Caki2 (cell line): ENCODE results near the gene KIF26B. TPM values are rescaled to one million over a fixed set of nuclear protein-coding genes. Genes with fewer than 3 reads are reported as not detected.

Source experiments
- DNase-seq: peaks from one replicate; pipeline ENCODE4 v3.0.0-alpha.2; 2015; ENCODE audit warnings: low read depth
- in situ Hi-C: cut with HindIII; loops from 2 replicates; pipeline ENCODE4 v1.10.0; 2016; ENCODE audit warnings: low sequenced_read_pairs, low pct_unique_long_range_greater_than_20kb, mixed read lengths
- total RNA-seq: library from RNA; depleted of rRNA; stranded (reverse); fragments of >200 nt; shearing (Covaris generic); gene quantifications from 2 replicates; pipeline ENCODE4 v1.2.3, GENCODE V29; 2014; ENCODE audit warnings: low replicate concordance

Gene KIF26B
- total RNA-seq, 1 experiment from 2014 or later: 1.1 TPM

DNA sequence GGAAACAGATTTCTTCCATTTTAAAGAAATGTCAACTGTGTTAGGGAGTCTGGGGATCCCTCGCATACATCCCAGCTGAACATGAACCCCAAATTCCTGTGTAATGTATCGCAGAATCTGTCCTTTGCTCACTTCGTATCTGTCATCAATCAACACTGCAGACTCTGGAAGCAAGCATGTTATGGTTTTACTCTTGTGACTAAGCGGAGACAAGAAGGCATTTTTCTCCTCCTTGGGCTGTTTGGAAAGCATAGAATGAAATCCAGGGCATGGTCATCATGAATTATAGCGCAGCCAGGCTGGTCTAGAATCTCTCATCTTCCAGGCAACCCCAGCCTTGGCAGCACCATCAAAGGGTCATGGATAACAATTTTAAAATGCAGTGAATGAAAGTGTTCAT is 290.2 kb downstream of the KIF26B start:
- in situ Hi-C loops: no loop called here
- no peak for DNase-seq

DNA sequence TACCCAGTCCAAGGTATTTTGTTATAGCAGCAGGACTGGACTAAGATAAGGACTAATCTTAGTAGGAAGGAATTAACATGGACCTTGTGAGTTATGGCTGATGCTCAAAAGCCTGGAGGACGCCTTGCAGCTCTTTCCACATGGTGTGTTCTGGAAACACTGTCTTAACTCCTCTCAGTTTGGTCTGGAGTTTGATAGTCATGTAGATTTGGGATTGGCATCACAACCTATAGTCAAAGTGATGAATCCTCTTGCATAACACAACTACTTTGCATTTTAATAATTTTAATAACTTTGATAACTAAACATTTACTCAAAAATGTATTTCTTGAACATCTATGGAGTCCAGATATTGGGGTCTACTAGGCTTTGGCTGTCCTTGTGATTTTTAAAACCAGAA is 293.7 kb downstream of the KIF26B start:
- in situ Hi-C loops: no loop called here
- DNase-seq: no peak

GRCh38 chr1:245448975-245449431 is 294.2 kb downstream of the KIF26B start:
- DNase-seq: no peak
- in situ Hi-C loops: no loop called here

DNA sequence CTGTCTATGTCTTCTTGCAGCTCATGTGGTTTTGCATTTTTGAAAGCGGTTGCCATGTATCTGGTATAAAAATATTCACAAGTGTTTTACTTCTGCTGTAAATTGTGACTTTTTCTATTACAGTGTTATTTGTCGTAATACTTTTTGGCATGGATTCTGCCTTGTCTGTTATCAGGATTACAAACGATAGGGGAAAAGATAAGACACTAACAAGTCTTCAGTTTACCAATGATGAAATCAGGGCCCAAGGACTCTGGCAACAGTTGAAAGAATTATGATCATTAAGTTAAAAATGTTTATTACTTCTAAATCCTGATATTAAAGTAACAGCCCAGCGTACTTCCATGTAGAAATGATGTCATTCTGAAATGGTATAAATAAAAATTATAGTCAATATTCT is 298.8 kb downstream of the KIF26B start:
- in situ Hi-C loops: no loop called here
- DNase-seq: no peak

- DNase-seq: no peak
- in situ Hi-C loops: no loop called here
Observed at GRCh38 chr1:245454051-245454450, 299.3 kb downstream of the KIF26B start.

DNA sequence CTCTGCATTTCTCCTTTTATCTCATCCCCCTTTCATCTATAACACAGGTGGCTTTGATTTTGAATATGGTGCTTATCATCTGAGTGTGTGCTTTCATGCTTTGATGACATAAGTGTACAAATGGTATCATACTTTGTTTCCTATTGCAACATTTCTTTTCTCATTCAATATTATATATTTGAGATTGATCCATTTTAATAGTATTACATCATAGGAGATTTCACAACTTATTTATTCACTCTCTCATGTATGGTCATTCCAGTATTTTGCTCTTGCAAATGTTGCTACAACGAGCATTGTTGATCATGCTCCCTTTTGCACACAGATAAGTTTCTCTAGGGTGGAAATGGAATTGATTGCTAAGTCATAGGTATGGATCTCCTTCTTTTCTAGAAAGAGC is 302.8 kb downstream of the KIF26B start:
- in situ Hi-C loops: no loop called here
- DNase-seq: no peak

DNA sequence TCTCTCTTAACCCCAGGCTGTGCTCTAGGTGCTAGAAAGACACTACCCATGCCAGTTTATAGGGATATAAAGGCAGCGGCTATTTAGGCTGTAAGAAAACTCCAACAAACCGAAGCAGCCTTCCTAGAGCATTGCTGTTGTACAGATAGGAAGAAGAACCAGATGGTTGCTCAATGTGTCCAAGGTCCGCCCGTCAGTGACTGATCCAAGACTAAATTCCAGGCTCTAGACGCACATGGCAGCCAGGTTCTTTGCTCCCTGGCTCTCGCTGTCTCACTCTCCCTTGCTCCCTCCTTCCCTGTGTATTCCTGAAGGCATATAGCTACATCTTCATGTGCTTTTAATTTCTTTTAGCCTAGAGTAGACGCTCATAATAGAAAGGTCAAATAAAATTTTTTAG is 303.4 kb downstream of the KIF26B start:
- no peak for DNase-seq
- in situ Hi-C loops: no loop called here

GRCh38 chr1:245458761-245459174 is 304.0 kb downstream of the KIF26B start:
- no peak for DNase-seq
- in situ Hi-C loops: no loop called here

- in situ Hi-C loops: no loop called here
- no peak for DNase-seq
Observed at GRCh38 chr1:245459621-245460020, 304.8 kb downstream of the KIF26B start.

DNA sequence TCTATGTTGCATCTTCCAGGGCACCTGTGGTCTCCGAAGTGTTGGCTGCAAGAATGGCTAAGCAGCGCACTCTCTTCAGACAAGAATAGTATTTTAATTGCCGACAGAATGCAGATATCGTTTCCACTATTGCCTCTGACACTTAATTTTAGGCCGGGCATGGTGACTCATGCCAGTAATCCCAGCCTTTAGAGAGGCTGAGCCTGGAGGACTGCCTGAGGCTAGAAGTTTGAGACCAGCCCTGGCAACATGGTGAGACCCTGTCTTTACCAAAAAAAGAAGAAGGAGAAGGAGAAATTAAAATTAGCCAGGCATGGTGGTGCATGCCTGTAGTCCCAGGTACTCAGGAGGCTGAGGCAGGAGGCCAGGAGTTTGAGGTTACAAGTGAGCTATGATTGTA is 306.9 kb downstream of the KIF26B start:
- in situ Hi-C loops: no loop called here

GRCh38 chr1:245462161-245462560 is 307.4 kb downstream of the KIF26B start:
- in situ Hi-C loops: no loop called here
- no peak for DNase-seq

More for the DNA sequence above, 306.9 kb downstream of the KIF26B start:
- DNase-seq: no peak

DNA sequence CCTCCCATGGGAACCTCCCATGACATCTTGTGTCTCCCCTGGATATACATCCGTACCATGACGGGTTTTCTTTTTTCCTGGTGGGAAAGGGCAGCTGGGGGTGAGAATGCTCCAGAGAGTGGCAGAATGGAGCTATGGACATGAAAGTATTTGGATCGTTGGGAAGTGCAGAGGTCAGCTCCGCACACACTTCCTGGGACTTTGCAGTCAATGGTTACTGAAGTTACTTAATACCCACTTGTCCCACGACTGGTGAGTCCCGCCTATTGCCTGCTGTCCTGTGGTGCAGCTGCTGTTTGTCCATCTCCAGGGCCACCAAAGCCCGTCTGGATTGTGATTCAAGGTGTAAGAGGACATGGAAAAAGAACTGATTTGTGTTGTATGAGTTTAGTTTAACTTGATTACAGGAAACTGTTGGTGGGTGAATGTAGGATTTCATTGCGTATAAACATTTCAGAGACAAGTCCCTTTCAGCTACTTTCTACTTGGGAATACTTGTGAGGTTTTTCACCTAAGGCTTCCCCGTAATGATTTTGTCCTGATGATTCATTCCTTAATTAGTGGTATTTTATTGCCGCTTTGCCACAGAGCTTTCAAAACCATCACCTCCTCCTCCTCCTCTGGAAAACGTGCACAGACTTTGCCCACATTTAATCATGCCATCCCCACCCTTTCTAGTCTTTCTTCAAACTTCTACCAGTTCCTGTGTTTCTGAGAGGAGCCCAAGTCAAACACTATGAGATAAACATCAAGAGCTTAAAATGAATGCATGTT is 308.8 kb downstream of the KIF26B start:
- DNase-seq: no peak
- in situ Hi-C loops: no loop called here

- no peak for DNase-seq
- in situ Hi-C loops: no loop called here
Observed at GRCh38 chr1:245464290-245464689, 309.5 kb downstream of the KIF26B start.

DNA sequence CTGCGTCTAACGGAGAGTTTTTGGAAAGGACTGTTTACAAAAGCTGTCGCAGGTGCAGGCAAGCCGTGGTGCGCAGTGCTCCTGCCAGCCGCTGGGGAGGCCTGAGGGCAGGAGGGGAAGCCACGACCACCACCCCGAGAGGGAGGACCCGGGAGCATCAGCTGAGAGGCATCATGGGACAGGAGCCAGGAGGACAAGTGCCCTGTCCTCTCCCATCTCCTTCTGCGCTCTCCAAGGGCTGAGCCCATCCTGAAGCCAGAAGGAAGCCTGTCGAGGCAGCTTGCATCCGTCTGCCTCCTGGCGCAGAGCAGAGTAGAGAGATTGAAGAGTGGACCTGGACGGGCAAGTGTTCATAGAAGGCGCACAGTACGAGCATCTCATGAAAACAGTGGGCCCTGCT is 310.9 kb downstream of the KIF26B start:
- in situ Hi-C loops: no loop called here
- DNase-seq: no peak

- in situ Hi-C loops: no loop called here
- DNase-seq: no peak
Observed at GRCh38 chr1:245466261-245466660, 311.5 kb downstream of the KIF26B start.

- in situ Hi-C loops: no loop called here
Observed at GRCh38 chr1:245467804-245468203, 313.0 kb downstream of the KIF26B start.

GRCh38 chr1:245469006-245469405 is 314.2 kb downstream of the KIF26B start:
- in situ Hi-C loops: no loop called here
- no peak for DNase-seq

More at GRCh38 chr1:245467804-245468203, 313.0 kb downstream of the KIF26B start:
- DNase-seq: no peak

DNA sequence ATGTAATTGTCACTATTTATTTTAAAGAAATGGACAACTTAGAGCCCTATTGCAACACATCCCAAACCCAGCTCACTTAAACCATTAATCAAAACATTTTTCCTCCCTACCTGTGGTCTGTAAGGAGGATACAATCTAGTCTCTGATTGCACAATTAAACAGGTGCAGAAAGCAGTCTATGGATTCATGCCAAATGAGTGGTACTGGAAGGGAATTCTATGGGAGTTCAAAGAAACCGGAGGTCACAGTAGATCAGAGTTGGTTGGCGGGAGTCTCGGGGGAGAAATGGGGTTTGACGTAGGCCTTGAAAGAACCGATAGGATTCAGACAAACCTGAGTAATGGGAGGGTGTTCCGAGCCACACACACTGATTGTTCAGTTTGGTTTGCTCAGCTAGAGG is 314.9 kb downstream of the KIF26B start:
- DNase-seq: no peak
- in situ Hi-C loops: no loop called here

DNA sequence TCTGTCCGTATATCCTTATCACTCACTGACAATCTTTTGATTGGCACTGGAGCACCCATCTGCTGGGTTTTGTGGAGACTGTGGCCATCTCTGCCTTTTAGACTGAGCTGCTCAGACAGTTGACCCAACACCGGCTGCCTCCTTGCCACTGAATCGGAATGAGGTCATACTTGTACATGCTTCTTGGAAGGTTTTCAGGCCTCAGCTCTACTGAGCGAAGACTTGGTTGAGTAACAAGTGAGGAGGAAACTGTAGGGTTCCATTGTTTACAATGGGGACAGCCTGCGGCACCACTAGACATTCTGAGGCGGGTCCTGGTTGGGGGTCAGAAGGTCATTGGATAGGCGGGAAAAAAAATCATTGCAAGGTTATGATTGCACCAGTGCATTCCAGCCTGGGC is 320.3 kb downstream of the KIF26B start:
- in situ Hi-C loops: no loop called here
- no peak for DNase-seq

- in situ Hi-C loops: no loop called here
- DNase-seq: no peak
Observed at GRCh38 chr1:245475961-245476516, 321.3 kb downstream of the KIF26B start.
